Gastroesophageal sphincter (tissue), 3 donors: ENCODE data around the gene ZNF280D.

ENCODE experiments used
- CTCF ChIP-seq, 4 experiments: fragments of 200-600 bp in 2 of 4; fragments of 450-650 bp in 2 of 4; sonication (generic) in 1 of 4; IDR thresholded peaks; one replicate each; pipeline ENCODE4 v1.5.1; 2017 to 2019; ENCODE audit warnings: antibody characterized with exemption in 4 of 4, mild to moderate bottlenecking in 2 of 4, moderate library complexity in 2 of 4
- POLR2A ChIP-seq, 2 donors: fragments of 450-650 bp; IDR thresholded peaks; one replicate each; pipeline ENCODE4 v1.6.1; 2017; ENCODE audit warnings: antibody characterized with exemption in 2 of 2, mild to moderate bottlenecking in 2 of 2, moderate library complexity in 1 of 2

DNA sequence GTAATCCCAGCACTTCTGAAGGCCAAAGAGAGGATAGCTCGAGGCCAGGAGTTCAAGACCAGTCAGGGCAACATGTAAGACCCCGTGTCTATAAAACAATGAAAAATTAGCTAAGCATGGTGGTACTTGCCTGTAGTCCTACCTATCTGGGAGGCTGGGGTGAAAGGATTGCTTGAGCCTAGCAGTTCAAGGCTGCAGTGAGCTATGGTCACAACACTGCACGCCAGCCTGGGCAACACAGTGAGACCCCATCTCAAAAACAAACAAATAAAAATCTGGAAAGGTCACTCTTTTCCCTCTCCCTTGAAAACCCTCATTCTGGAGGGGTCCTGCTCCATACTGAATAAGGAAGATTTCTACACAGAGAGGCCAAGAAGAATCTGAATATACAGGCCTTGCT is 43.5 kb upstream of the ZNF280D start:
- TF ChIP-seq POLR2A (IDR thresholded peaks at IDR 0.05), result no peak
- no peak for TF ChIP-seq CTCF (IDR thresholded peaks at IDR 0.05)
